NCI-H128 (cell line): ENCODE results near the gene LACTBL1.

Experiments
- DNase-seq: peaks from one replicate; lab custom pipeline; 2025; ENCODE audit not compliant: unreplicated experiment; lab: John Stamatoyannopoulos, UW

Gene LACTBL1

GRCh38 chr1:22914633-22915217, 57.9 kb downstream of the LACTBL1 start:
- DNase-seq = no peak

GRCh38 chr1:22914156-22914555, 58.5 kb downstream of the LACTBL1 start:
- DNase-seq = no peak

GRCh38 chr1:22913421-22914141, 59.1 kb downstream of the LACTBL1 start:
- DNase-seq = no peak

- no peak for DNase-seq
Observed at GRCh38 chr1:22912311-22912710, 60.4 kb downstream of the LACTBL1 start.

- DNase-seq = no peak
Observed at GRCh38 chr1:22910986-22911651, 61.5 kb downstream of the LACTBL1 start.

GRCh38 chr1:22910286-22910685, 62.4 kb downstream of the LACTBL1 start:
- no peak for DNase-seq

GRCh38 chr1:22908880-22909426, 63.7 kb downstream of the LACTBL1 start:
- no peak for DNase-seq

- DNase-seq = no peak
Observed at GRCh38 chr1:22907528-22907927, 65.1 kb downstream of the LACTBL1 start.

GRCh38 chr1:22906968-22907367, 65.7 kb downstream of the LACTBL1 start:
- DNase-seq = no peak

GRCh38 chr1:22903113-22903512, 69.6 kb downstream of the LACTBL1 start:
- no peak for DNase-seq
